CD4-positive, alpha-beta T cell treated with Interleukin-6 at 100 ng/mL for 8 hours (primary cell): ENCODE data around the gene INTS1.

Experiments
- DNase-seq: peaks from one replicate; pipeline ENCODE4 v3.0.0-alpha.2; 2020; ENCODE audit warnings: mixed read lengths, low spot score

The INTS1 gene

DNA sequence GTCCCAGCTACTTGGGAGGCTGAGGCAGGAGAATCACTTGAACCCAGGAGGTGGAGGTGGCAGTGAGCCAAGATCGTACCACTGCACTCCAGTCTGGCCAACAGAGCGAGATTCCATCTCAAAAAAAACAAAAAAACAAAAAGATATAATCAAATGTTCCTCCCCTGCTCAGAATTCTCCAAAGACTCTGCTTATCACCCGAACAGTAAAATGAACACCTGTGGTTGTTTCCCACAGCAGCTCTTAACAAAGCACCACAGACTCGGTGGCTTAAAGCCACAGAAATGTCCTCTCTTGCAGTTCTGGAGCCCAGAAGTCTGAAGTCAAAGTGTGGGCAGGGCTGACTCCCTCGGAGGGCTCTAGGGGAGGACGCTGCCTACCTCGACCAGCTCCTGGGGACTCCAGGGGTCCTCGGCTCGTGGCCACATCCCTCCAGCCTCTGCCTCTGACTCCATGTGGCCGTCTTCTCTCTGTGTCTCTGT is 4.1 kb upstream of the INTS1 start:
- no peak for DNase-seq

DNA sequence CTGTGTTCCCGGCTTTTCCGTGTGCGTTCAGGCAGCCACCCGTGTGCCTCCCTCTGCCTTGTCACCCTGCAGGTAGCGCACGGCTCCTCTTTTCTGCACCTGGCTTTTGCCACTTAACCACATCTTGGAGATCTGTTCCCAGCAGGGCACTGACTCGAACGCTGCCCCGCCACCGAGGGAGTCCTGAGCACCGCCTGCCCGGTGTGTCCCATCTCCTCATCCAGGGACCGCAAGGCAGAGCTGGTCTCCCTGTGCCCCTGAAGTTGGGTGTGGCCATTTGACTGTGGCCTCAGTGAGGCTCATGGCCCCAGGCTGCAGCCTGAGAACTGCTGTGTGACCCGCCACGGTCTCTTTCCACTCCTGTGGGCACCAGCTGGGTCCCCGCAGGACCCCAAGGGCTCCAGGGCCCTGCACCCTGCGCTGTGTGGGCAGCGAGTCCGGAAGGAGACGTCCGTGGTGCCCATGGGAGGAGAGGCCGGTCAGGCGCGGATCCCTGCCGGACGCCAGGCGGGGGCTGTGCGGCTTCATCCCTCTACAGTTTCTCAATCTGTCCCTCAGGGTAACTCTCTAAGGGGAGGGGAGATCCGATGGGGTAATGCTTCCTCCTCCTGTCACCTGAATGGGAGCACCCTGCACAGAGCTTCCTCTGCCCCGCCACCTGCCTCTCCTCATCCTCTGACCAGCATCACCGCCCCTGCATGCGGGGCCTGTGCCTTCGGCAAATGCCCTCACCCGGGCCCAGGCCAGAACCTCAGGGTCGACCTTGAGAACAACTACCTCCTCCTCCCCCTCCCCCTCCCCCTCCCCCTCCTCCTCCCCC is 1.8 kb upstream of the INTS1 start:
- no peak for DNase-seq

DNA sequence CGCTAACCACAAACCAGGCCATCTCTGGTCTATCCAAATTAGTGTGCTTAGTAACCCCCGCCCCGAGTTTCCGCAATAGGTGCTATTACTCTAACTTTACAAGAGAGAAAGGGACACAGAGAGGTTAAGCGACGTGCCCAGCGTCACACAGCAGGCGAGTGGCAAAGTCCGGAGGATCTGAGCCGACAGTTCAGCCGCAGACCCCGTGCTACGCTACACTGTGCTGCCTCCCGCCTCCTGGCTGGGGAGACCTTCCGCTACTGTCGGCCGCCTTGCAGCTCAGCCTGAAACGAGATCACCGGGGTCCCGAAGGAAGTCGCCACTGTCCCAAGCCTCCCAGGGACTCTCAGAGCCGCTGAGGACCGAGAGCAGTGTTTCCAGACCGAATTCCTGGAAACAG is 799 bp downstream of the INTS1 start:
- no peak for DNase-seq

DNA sequence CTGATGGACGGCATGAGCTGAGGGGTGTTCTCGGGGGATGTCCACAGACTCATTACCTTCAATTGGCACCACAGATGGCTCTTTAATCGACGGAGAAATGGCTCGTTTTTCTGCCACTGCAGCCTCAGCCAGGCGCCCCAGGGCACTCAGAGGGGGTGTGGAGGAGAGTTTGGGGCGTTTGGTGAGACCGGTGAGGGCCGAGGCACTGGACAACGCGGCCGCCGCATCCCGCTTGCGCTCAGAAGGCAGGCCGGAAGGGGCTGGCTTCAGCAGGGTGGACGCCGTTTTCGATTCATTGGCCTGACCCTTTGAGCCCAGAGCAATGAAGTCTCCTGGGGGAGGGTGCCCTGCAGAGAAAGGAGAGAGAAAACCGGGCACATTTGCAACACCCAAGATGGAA is 1.3 kb downstream of the INTS1 start:
- no peak for DNase-seq

DNA sequence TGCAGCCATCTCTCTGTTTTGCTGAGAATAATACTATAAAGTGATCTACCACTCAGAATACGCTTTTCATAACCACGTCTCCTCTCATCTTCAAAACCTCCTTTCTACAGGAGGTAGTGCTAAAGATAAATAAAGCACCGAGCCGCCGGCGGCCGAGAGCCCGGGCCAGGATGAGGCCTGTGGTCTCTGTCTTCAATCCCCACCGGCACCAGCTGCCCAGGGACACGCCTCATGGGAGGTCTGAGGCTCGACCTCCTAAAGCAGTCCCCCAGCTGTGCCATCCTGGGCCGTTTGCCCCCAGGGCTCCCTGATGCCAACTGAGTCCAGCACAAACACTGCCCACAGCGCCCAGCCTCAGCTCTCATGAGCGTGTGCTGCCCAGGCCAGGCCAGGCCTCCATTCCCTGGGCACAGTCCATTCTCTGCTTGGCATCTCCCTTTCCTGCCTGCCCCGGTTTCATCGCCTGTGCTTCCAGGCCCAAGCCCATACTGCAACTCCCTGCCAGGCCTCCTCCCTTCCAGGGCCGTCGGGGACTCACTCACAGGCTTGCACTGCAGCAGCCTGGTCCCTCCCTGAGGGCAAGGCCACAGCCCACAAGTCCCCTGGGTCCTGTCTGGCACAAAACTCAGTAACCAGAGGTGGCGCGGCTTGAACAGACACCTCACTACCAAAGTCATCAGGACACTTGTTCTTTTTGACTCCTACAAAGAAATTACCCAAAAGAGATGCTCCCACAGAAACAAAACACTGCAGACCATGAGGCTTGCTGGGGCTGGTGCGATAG is 2.5 kb downstream of the INTS1 start:
- DNase-seq, result no peak

DNA sequence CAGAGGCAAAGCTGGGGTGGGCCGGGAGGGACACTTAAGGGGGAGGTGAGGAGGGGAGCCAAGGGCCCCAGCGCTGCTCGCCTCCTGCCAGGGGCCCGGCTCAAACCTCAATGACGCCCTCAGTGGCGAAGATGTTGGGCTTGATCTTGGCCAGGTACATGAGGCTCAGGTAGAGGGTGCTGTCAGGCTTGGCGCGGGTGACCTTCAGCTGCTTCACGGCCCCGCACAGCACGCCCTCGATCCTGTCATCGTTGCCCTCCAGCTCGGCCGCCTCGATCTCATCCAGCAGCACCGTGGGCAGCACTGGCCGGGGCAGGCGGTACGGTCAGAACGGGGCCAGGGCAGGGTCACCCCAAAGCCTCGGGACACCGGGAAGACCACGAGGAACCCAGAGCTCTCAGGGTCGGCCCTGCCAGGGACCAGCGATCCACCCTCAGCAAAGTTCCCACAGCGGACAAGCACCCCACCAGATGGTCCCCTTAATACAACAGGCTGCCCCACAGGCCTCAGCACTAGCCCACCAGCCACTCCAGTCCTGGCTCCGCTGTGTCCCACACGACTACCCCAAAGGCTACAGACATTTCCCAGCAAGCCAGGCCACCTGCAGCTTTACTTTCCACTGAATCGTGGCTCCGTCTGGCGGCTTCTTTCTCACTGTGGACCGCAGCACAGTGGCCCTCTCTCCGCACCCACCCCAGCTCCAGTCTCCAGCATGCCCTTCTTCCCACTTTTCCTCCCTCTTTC is 4.0 kb downstream of the INTS1 start:
- DNase-seq, result no peak

DNA sequence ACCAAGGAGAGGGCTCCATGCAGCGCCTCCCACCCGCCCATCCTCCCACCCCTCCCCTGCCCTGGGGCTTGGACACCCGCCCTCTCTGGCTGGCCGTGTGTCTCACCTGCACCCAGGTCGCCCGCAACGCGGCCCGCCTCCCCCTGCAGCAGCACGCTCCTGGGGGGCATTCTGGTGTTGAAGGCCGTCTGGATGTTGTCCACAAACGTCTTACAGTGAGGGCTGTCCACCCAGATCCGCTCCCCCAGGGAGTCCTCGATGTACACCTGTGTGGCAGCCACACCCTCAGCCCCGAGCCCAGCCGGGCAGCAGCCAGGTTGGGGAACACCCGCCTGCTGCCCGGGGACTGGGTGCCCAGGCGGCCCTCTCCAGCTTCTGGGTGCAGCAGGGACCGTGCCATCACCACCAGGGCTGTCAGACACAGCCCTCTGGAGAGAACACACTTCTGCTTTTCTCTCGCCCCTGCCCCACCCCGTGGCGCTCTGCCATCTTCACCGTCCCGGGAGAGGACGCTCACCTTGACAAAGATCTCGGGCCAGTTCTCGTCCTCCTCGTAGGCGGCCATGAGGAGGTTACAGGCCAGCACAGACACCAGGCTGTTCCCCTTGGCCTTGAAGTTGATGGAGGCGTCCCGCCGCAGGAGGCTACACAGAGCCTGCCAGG is 4.7 kb downstream of the INTS1 start:
- DNase-seq, result no peak

DNA sequence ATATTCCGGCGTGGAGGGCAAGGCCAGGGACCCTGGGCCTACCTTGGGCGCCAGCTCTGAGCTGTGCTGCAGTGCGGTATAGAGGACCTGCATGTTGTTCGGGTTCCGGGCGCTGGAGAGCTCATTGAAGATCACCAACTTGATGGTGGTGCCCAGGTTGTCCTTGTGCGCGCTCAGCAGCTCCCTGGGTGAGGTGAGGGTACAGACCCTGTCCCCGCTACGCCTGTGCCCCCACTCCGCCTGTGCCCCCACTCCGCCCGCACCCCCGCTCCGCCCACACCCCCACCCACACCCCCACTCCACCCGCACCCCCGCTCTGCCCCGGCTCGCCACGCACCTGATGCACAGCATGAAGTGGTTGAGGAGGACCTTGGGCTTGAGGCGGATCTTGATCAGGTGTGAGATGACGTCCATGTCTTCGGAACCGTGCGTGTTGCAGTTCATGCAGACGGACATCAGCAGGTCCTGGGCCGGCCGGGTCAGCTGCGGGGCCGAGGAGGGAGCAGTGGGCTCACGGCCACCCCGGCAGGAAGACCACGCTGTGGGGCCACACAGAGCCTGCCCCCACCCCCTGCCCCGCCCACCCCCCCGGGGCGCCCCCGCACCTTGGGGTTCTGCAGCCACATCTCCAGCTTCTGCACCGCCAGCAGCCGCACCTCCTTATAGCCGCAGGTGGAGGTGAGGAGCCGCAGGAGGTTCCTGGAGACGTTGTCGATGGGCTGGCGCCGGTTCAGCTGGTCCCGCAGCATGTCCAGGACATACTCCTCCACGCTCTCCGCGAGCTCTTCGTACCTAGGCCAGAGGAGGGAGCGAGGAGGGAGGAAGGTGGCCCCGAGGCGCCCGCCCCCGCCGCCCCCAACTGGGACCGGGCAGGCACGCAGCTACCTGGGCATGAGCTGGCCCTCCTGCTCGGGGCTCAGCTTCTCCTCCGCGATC is 5.6 kb downstream of the INTS1 start:
- no peak for DNase-seq

DNA sequence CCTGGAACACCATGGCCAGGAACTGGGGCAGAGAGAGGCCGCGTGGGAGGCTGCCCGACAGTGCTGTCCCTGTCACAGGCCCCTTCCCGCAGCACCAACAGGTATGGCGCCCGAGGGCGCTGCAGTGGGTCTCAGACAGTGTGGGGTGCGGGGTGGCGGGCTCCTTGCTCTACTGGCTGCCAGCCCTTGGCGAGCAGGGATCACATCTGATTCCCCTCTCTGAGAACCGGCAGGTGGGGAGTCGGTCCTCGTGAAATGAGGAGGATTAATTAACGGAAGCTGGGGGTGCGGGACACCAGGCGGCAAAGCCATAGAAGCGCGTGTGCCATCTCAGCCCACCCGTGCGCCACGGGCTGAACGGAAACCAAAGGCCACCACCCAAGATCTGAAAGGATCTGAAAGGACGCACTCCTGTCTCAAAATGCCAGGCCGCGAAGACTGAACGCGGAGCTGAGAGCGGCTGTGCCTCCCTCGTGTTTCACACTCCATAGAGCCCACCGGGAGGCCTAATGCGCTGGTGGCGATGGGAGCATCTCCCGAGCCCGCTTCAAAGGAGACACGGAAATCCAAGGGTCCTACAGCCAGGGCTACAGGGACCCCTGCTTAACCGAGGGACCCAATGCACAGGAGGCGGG is 6.8 kb downstream of the INTS1 start:
- DNase-seq, result no peak

DNA sequence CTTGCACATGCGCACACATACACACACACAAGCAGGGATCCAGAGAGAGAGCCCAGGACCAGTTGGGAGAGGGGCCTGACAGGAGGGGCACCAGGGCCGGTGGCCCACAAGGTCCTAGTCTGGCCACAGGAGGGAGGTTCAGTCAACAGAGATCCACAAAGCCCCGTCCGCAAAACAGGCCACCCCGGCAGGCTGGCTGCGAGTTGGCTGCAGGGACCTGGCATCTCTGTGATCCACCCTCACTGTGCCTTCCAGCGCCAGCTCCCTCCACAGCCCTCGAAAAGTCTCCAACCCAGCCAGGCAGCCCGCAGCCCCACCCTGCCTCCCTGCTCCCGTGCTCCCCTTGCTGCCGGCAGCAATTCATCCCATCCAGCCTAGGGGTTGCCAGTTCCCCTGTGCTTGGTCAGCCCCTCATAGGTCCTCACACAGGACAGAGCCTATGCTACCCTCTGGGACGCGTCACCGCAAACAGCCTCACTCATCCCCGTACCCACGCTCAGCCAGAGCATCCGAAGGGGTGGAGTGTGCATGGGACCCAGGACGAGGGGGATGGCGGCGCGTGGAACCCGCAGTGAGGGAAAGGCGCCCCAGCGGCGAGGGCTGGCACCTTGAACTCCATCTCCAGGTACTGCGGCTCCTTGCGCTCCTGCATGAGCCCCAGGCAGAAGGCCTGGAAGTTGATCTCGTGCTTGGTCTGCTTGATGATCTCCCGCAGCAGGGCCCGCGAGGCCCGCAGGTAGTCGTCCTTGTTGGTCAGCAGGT is 7.5 kb downstream of the INTS1 start:
- no peak for DNase-seq

DNA sequence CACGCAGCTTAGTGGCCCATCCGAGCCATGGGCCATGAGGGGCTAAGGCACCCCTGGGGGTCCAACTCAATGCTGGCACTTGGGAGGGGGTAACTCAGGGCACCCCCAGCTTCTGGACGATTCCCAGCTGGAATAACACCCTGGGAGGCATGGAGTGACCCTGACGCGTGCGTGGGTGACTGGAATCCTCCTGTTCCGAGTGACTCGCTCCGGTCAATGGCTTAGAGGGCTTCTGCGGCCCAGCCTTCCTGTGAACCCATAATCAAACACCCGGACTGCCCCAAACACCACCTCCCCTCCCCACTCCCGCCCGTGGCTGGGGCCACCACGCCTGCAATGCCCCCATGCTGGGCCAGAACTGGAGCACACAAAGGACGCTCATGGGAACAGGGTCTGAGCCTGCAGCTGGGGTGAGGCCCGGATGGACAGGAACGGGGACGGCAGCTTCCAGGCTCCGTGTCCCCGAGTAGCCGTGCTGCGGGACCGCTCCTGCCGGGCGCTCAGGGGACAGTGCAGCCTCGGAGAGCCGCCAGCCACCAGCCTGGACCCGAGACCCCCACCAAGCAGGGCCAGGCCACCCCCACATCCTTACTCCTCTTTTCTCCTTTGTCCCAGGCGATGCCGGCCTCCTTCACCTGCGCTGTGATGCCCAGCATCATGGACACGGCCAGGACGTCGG is 8.5 kb downstream of the INTS1 start:
- no peak for DNase-seq

DNA sequence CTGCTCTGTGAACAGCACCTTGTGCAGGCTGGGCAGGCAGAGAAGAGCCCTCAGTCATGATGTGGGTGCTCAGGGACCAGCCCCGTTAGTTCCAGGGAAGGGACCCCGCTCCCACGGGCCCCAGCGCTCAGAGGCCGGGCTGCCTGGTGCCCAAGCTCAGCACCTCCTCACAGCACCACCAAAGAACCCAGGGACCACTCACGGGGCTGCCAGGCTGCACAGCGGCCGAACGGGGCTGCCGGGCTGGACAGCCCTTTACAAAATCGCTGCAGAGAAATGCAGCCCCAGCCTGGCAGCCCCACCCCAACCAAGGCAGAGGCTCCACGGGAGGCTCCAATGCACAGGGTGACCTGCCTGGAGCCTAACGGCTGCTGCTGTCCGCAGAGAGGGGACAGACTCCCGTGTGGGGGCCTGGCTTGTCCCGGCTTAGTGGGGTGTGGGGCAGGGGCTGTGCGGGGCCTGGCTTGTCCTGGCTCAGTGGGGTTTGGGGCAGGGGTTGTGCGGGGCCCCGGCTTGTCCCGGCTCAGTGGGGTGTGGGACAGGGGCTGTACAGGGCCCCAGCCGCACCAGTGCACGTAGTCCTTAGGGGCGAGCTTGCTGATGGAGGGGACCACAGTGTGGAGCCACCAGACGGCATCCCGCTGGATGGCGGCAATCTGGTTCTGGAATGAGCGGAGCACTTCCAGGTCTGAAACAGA is 9.2 kb downstream of the INTS1 start:
- no peak for DNase-seq

DNA sequence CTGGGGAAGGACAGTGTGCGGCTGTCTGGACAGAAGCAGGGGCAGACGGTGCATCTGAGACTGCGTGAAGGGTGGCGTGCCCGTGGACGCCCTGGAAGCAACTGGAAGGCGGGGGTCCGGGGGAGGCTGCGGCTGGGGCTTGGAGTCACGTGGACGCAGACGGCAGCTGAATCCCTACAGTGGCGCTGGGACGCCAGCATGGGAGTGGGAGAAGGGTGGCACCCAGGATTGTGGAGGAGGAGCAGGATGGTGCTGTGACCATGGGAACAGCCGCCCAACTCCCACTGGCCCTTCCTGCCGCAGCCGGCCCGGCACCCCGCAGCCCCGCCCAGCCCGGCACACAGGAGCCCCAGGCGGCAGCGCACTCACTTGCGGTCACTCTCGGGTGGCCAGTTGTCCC is 9.7 kb downstream of the INTS1 start:
- DNase-seq, result no peak

DNA sequence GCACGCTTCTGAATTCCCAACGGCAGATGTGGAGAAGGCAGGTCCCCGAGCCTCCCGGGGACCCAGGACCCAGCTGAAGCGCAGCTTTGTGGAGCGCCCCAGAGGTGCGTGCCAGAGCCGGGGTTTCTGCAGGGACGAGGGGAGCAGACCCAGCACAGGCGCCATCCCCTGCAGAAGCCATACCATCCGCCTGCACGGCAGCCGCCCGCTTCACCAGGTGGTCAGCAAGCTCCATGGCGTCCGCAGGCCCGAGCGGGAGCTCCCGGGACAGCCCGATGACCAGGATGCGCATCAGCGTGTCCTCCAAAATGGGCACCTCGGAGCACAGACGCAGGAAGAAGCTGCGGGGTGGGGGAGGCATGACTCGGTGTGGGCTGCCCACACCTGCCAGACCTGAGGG is 10.6 kb downstream of the INTS1 start:
- no peak for DNase-seq

DNA sequence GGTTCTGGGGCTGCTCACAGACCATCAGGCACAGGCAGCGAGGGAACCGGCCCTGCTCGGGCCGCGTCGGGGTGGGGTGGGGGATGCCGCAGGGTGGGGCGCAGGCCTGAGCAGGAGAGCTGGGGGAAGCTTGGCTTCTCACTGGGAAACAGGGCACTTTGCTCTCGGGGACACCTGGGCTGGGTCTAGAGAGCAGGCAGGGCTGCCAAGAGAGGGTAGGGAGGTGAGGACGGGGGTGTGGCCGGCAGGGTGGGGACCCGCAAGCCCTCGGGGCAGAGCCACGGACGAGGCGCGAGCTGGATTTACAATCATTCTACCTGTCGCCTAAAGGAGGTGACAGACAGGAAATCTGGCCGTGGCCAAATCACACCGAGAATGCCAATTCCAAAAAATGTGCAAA is 11.1 kb downstream of the INTS1 start:
- no peak for DNase-seq

DNA sequence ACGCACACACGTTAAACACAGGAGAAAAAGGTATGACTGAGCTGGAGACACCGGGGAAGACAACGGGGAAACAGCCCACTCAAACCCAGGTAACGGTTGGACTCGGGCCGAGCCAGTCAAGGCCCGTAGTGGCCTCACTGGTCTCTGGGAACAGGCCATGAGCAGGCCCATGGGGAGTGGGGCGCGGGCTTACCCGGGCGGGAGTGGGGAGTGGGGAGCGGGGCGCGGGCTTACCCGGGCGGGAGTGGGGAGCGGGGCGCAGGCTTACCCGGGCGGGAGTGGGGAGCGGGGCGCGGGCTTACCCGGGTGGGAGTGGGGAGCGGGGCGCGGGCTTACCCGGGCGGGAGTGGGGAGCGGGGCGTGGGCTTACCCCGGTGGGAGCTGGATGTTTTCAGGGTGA is 11.5 kb downstream of the INTS1 start:
- no peak for DNase-seq

DNA sequence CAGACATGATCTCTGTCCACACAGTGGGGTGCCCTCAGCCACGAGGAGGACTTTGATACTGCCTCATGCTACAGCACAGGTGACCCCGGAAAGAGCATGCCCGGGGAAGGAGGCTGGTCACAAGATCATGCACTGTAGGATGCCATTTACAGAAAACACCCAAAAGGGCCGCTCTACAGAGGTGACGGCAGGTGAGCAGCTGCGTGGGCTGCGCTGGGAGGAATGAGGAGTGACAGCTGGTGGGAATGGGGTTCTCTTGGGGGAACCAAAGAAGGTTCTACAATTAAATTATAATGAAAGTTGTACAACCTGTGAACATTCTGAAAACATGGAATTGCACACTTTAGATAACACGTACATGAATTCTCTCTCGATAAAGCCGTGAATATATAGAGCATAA is 12.0 kb downstream of the INTS1 start:
- no peak for DNase-seq

DNA sequence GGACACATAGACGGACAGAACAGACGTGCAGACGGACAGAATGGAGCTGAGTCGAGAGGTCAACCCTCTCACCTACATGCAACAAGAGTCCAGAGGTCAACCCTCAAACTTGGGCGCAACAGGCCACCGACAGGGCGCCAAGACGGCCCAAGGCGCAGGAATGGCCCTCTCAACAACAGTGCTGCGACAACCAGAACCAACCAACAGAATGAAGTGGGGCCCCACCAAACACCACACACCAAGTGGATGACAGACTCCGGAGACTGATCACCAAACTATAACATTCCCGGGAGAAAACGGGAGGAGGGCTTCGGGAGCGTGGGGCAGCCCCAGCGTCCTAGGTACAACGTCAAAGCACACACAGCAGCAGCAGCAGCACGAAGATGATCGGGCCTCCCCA is 13.4 kb downstream of the INTS1 start:
- DNase-seq, result no peak

DNA sequence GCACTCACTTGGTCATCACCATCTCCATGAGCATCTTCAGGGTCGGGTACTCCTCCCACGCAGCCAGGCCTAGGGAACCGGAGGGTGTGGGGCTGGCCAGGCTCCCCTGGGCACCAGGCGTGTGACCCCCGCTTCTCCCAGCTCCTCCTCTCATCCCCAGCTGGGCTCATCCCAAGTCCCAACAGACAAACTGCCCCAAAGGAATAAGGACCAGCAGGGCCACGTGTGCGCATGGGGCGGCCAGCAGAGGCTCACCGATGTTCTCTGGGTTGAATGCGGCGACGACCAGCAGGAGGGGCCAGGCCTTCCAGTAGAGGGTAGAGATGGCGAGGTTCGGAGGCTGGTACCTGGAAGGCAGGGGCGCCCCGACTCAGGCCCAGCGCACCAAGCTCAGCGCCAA is 14.9 kb downstream of the INTS1 start:
- DNase-seq, result no peak
